ENCODE data around the gene SCMH1.

Gene SCMH1

DNA sequence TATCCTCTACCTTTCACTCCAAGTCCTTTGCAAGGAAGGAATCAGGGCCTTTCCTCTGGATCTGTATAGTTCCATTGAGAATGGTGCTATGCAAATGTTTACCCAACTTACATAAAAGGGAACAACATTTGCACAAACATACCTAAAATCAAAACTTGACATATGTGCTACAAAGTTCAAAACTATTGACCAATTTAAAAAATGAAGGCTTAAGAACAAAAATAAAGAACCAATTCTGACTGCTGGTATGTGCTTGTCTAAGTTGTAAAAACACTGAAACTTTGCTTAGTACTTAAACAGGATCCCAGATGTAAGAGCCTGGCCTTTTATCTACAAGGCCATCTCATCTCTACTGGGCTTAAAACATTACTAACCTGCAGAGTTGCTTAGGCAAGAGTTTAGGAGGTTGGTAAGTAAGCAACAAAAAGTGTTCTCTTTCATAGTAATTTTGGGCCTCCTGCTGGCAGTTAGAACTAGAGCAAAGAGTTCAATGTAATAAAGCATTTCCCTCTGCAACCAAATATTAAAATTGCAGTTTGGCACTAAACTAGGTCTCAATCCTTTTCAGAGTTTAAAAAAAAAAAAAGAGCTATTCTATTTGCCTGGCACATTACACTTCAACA lies 2.0 kb downstream of the SCMH1 start:
- no peaks in the 10 kb centered on the region for H3K36me3 ChIP-seq (replicated peaks)
- no peak overlapping the region for H3K27ac ChIP-seq
- TF ChIP-seq, protein P1, sequence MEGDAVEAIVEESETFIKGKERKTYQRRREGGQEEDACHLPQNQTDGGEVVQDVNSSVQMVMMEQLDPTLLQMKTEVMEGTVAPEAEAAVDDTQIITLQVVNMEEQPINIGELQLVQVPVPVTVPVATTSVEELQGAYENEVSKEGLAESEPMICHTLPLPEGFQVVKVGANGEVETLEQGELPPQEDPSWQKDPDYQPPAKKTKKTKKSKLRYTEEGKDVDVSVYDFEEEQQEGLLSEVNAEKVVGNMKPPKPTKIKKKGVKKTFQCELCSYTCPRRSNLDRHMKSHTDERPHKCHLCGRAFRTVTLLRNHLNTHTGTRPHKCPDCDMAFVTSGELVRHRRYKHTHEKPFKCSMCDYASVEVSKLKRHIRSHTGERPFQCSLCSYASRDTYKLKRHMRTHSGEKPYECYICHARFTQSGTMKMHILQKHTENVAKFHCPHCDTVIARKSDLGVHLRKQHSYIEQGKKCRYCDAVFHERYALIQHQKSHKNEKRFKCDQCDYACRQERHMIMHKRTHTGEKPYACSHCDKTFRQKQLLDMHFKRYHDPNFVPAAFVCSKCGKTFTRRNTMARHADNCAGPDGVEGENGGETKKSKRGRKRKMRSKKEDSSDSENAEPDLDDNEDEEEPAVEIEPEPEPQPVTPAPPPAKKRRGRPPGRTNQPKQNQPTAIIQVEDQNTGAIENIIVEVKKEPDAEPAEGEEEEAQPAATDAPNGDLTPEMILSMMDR (IDR thresholded peaks at IDR 0.05; ENCODE audit: low read depth, low read length, missing control alignments): peak; percentile 45
- in situ Hi-C loops (cut with HindIII; ENCODE audit: low pct_ligation_motif_present, low sequenced_read_pairs): no loop called here
- peak; percentile 28 for DNase-seq
- no peak overlapping the region for H3K4me3 ChIP-seq (ENCODE audit: low read depth, low read length)
- H3K27me3 ChIP-seq (replicated peaks): no peaks in the 10 kb centered on the region

DNA sequence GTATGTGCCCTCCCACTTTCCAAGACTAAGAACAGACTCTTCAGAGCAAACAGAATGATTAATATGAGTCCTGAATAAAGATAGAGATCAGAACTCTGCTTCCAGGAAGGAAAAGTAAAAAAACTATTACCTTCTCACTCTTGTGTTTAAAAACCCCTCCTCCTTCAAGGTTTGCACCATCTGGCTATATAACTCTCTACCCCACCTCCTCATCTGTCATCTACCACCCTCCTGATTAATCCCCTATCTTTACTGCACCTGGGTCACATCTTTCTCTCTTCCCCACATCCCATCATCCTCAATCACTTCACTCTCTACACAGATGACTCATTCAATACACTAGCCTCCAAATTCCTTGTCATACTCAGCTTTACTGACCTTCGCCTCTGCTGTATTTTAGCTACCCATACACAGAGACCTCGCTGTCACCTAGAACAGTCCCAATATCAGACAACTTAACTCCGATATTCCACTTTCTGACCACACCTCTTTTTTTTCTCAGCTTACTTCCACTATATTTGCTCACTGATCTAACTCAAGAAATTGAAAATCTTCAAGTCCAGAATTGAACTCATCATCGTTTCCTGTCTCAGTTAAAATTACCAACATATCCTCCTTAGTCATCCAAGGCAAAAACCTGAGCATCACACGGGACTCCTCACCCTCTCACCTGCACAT lies 3.7 kb downstream of the SCMH1 start:
- DNase-seq: no peak
- no peaks in the 10 kb centered on the region for H3K27me3 ChIP-seq (replicated peaks)
- TF ChIP-seq, protein P1 (IDR thresholded peaks at IDR 0.05; ENCODE audit: low read depth, low read length, missing control alignments): no peak
- in situ Hi-C loops (cut with HindIII; ENCODE audit: low pct_ligation_motif_present, low sequenced_read_pairs): no loop called here
- H3K27ac ChIP-seq: no peak overlapping the region
- no peak overlapping the region for H3K4me3 ChIP-seq (ENCODE audit: low read depth, low read length)
- H3K36me3 ChIP-seq (replicated peaks): no peaks in the 10 kb centered on the region

DNA sequence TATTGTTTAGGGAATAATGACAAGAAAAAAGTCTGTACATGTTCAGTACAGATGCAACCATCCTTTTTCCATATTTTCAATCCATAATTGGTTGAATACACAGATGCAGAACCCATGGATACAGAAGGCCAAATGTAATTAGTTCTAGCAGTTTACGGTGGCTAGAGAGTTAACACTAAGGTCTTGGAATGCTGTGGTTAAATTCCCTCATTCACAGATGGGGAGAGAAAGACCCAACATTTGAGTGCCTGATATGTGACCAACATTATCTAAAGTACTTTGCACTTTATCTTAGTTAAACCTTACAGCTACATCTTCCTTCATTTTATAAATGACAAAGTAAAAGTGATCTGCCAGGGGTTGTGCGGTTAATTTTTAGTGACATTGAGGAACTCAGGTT lies 5.3 kb downstream of the SCMH1 start:
- Histone ChIP-seq H3K27ac (no peak overlapping the region), H3K4me3 (ENCODE audit: low read depth, low read length) (no peak overlapping the region), H3K36me3 (replicated peaks) (no peaks in the 10 kb centered on the region), H3K27me3 (replicated peaks) (no peaks in the 10 kb centered on the region)
- no peak for DNase-seq
- in situ Hi-C loops (cut with HindIII; ENCODE audit: low pct_ligation_motif_present, low sequenced_read_pairs): no loop called here
- TF ChIP-seq, protein P1 (IDR thresholded peaks at IDR 0.05; ENCODE audit: low read depth, low read length, missing control alignments): no peak

DNA sequence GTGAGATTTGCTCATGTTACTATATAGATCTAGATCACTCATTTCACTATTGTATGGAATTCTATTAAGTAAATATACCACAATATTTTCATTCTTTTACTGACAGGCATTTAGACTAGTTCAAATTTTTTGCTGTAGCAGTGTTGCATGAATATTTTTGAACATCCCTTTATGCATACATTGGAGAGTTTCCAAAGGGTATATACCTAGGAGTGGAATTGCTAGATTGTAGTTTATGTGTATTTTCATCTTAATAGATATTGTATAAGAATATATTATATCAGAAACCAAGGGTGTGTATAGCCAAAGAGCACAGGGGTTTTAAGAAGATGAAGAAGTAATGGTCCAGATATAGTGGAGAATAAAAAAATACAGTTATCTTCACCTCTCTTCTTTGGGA lies 6.2 kb downstream of the SCMH1 start:
- Histone ChIP-seq H3K36me3 (replicated peaks) (no peaks in the 10 kb centered on the region), H3K27me3 (replicated peaks) (no peaks in the 10 kb centered on the region), H3K4me3 (ENCODE audit: low read depth, low read length) (no peak overlapping the region), H3K27ac (no peak overlapping the region)
- DNase-seq: no peak
- TF ChIP-seq, protein P1 (IDR thresholded peaks at IDR 0.05; ENCODE audit: low read depth, low read length, missing control alignments): no peak
- in situ Hi-C loops (cut with HindIII; ENCODE audit: low pct_ligation_motif_present, low sequenced_read_pairs): no loop called here

DNA sequence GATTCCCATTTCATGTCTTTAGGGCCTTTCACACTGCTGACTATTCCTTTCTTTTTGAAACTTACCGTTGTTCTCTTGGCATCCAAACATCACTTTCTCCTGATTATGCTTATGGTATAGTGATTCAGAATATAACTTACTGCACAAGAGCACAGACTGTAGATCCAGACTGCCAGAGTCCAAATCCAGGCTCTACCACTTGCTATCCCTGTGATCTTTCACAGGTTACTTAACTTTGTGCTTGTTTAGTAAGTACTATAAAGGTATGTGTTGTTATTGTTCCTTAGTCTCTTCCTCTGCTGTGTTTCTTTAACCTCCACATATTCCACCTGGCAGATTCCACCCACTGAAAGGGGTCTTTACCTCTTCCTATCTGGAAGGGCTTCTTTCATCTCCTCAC lies 8.4 kb downstream of the SCMH1 start:
- H3K27ac ChIP-seq: no peak overlapping the region
- H3K36me3 ChIP-seq (replicated peaks): no peaks in the 10 kb centered on the region
- no peaks in the 10 kb centered on the region for H3K27me3 ChIP-seq (replicated peaks)
- H3K4me3 ChIP-seq (ENCODE audit: low read depth, low read length): no peak overlapping the region
- no peak for DNase-seq
- in situ Hi-C loops (cut with HindIII; ENCODE audit: low pct_ligation_motif_present, low sequenced_read_pairs): no loop called here
- TF ChIP-seq, protein P1 (IDR thresholded peaks at IDR 0.05; ENCODE audit: low read depth, low read length, missing control alignments): no peak
